ENCODE results near the gene VAV1.

DNA sequence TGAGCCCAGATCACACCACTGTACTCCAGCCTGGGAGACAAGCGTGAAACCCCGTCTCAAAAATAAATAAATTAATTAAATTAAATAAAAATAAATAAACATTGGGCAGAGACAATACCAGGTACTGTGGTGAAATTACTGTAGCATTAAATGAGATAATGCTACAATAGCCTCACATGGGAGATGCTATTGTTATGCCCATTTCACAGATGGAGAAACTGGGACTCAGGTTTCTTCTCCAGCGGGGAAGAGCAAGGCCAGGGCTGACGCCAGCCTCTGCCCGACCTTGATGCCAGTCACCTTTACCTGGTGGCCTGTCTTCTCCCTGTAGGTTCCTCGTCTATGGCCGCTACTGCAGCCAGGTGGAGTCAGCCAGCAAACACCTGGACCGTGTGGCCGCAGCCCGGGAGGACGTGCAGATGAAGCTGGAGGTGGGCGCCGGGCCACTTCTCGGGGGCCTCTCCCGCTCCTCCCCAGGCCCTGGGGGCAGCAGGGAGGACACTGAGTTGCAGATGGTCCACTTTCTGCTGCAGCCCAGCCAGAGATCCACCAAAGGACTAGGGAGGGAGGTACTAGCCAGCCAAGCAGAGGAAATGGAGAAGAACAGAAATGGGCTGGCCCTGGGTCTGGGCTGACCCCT is 53.9 kb downstream of the VAV1 start:
- TF ChIP-seq, protein P1, sequence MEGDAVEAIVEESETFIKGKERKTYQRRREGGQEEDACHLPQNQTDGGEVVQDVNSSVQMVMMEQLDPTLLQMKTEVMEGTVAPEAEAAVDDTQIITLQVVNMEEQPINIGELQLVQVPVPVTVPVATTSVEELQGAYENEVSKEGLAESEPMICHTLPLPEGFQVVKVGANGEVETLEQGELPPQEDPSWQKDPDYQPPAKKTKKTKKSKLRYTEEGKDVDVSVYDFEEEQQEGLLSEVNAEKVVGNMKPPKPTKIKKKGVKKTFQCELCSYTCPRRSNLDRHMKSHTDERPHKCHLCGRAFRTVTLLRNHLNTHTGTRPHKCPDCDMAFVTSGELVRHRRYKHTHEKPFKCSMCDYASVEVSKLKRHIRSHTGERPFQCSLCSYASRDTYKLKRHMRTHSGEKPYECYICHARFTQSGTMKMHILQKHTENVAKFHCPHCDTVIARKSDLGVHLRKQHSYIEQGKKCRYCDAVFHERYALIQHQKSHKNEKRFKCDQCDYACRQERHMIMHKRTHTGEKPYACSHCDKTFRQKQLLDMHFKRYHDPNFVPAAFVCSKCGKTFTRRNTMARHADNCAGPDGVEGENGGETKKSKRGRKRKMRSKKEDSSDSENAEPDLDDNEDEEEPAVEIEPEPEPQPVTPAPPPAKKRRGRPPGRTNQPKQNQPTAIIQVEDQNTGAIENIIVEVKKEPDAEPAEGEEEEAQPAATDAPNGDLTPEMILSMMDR (IDR thresholded peaks at IDR 0.05; ENCODE audit: low read depth, low read length) = no peak
- TF ChIP-seq POLR2A (IDR thresholded peaks at IDR 0.05; ENCODE audit: extremely low read depth, insufficient read length) = no peak
- no peak for TF ChIP-seq MYC (IDR thresholded peaks at IDR 0.05; ENCODE audit: low read depth, low read length)
- no peak for TF ChIP-seq MAX (IDR thresholded peaks at IDR 0.05; ENCODE audit: low read depth, low read length)
